IPS-20b (cell line): ENCODE measurements around the gene ISG15.

Source experiments
- H3K27ac ChIP-seq: one replicate; pipeline ENCODE4 v1.5.1; 2013; ENCODE audit warnings: low read length
- H3K27me3 ChIP-seq: 2 replicates; pipeline ENCODE4 v1.6.1; 2013; ENCODE audit warnings: mild to moderate bottlenecking, low read length, inconsistent platforms; ENCODE audit not compliant: insufficient read depth
- H3K36me3 ChIP-seq: 2 replicates; pipeline ENCODE4 v1.6.1; 2013; ENCODE audit warnings: low read depth, mild to moderate bottlenecking, inconsistent platforms, low read length, moderate library complexity; ENCODE audit not compliant: insufficient read depth
- H3K4me1 ChIP-seq: 2 replicates; pipeline ENCODE4 v1.6.1; 2013; ENCODE audit warnings: mild to moderate bottlenecking, control low read depth, inconsistent platforms, low read length, moderate library complexity; ENCODE audit not compliant: insufficient read depth
- H3K4me3 ChIP-seq: 2 replicates; pipeline ENCODE4 v1.5.1; 2013; ENCODE audit warnings: mild to moderate bottlenecking, low read length, inconsistent platforms
- H3K9ac ChIP-seq: 2 replicates; pipeline ENCODE4 v1.6.1; 2013; ENCODE audit warnings: low read depth, mild to moderate bottlenecking, inconsistent platforms, low read length, moderate library complexity
- H3K9me3 ChIP-seq: 2 replicates; pipeline ENCODE4 v1.6.1; 2013; ENCODE audit warnings: mild to moderate bottlenecking, low read depth, low read length, inconsistent platforms; ENCODE audit not compliant: insufficient read depth

The ISG15 gene

DNA sequence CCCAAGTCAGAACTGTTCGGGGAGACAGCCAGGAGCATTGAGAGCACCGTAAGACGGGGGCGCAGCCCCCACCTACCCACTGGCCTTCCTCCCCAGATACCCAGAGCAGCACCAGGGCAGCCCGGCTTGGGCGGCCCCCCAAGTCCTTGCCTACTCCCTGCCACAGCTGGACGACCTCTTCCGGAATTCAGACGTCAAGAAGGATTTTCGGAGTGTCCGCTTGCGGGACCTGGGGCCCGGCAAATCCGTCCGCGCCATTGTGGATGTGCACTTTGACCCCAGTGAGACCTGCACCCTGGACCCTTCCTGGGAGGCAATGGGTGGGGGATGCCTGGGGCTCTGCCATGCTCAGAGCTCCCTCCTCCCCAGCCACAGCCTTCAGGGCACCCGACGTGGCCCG lies 34.1 kb downstream of the ISG15 start:
- H3K27ac ChIP-seq = no peak overlapping the region
- H3K4me1 ChIP-seq = no peaks in the 10 kb centered on the region
- no peaks in the 10 kb centered on the region for H3K27me3 ChIP-seq
- H3K36me3 ChIP-seq = peaks cover 35% of the 10 kb centered on the region
- H3K9ac ChIP-seq = no peak overlapping the region
- no peaks in the 10 kb centered on the region for H3K9me3 ChIP-seq
- H3K4me3 ChIP-seq = no peak overlapping the region

DNA sequence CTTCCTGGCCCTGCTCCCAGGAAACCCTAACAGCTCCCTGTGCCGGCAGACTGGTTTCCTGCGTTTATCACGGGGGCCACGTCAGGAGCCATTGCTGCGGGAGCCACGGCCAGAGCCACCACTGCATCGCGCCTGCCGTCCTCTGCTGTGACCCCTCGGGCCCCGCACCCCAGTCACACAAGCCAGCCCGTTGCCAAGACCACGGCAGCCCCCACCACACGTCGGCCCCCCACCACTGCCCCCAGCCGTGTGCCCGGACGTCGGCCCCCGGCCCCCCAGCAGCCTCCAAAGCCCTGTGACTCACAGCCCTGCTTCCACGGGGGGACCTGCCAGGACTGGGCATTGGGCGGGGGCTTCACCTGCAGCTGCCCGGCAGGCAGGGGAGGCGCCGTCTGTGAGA lies 34.7 kb downstream of the ISG15 start:
- H3K4me3 ChIP-seq = no peak overlapping the region
- no peaks in the 10 kb centered on the region for H3K4me1 ChIP-seq
- H3K9me3 ChIP-seq = no peaks in the 10 kb centered on the region
- no peak overlapping the region for H3K27ac ChIP-seq
- H3K36me3 ChIP-seq = peaks cover 41% of the 10 kb centered on the region
- no peak overlapping the region for H3K9ac ChIP-seq
- no peaks in the 10 kb centered on the region for H3K27me3 ChIP-seq

DNA sequence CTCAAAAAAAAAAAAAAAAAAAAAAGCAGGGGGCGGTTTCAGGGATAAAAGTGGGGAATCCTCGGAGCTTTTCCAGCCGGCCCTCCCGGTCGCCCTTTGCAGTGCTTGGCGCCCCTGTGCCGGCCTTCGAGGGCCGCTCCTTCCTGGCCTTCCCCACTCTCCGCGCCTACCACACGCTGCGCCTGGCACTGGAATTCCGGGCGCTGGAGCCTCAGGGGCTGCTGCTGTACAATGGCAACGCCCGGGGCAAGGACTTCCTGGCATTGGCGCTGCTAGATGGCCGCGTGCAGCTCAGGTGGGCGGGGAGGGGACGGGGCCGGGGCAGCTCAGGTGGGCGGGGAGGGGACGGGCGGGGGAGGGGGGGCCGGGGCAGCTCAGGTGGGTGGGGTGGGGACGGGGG lies 35.5 kb downstream of the ISG15 start:
- no peaks in the 10 kb centered on the region for H3K27me3 ChIP-seq

DNA sequence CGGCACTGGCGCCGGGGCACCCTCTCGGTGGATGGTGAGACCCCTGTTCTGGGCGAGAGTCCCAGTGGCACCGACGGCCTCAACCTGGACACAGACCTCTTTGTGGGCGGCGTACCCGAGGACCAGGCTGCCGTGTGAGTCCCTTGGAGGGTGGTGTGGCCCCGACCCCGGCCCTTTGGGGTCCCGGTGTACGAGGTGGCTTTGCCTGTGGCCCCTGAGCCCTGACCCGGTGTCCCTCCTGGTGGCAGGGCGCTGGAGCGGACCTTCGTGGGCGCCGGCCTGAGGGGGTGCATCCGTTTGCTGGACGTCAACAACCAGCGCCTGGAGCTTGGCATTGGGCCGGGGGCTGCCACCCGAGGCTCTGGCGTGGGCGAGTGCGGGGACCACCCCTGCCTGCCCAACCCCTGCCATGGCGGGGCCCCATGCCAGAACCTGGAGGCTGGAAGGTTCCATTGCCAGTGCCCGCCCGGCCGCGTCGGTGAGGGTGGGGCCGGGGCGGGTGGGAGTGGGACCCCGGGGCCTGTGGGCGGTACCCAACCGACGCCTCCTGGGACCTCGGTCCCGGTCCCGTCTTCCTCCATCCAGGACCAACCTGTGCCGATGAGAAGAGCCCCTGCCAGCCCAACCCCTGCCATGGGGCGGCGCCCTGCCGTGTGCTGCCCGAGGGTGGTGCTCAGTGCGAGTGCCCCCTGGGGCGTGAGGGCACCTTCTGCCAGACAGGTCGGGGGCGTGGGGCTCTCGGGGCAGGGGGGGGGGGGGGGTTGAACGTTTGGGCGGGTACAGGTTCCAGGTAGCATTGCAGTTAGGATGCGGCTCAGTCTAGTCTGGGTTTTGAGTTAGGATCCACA lies 36.2 kb downstream of the ISG15 start:
- no peaks in the 10 kb centered on the region for H3K4me1 ChIP-seq
- no peak overlapping the region for H3K9ac ChIP-seq
- no peak overlapping the region for H3K27ac ChIP-seq
- no peak overlapping the region for H3K4me3 ChIP-seq
- H3K36me3 ChIP-seq = peaks cover 40% of the 10 kb centered on the region
- no peaks in the 10 kb centered on the region for H3K27me3 ChIP-seq
- no peaks in the 10 kb centered on the region for H3K9me3 ChIP-seq

More for the DNA sequence above, 35.5 kb downstream of the ISG15 start:
- no peak overlapping the region for H3K4me3 ChIP-seq
- H3K27ac ChIP-seq = no peak overlapping the region
- peaks cover 39% of the 10 kb centered on the region for H3K36me3 ChIP-seq
- H3K4me1 ChIP-seq = no peaks in the 10 kb centered on the region
- H3K9me3 ChIP-seq = no peaks in the 10 kb centered on the region
- no peak overlapping the region for H3K9ac ChIP-seq

DNA sequence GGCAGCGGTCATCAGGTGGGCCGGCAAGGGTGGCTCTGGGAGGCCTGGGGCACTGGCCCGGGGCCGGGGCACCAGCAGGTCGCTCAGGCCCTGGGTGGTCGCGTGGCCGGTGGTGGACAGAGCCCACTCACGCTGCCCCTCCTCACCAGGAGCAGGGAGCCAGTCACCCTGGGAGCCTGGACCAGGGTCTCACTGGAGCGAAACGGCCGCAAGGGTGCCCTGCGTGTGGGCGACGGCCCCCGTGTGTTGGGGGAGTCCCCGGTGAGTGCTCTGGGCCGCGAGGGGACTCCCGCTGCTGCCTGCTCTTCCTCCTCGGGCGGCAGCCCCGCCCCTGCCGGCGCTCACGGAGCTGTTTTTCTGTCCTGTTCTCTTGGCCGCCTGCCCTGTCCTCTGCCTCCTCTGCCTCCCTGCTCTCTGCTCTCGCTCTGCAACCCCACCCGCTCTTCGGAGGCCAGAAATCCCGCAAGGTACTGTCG lies 37.3 kb downstream of the ISG15 start:
- Histone ChIP-seq H3K27ac (no peak overlapping the region), H3K4me1 (no peaks in the 10 kb centered on the region), H3K9ac (no peak overlapping the region), H3K4me3 (no peak overlapping the region), H3K27me3 (no peaks in the 10 kb centered on the region), H3K9me3 (no peaks in the 10 kb centered on the region), H3K36me3 (peaks cover 39% of the 10 kb centered on the region)

DNA sequence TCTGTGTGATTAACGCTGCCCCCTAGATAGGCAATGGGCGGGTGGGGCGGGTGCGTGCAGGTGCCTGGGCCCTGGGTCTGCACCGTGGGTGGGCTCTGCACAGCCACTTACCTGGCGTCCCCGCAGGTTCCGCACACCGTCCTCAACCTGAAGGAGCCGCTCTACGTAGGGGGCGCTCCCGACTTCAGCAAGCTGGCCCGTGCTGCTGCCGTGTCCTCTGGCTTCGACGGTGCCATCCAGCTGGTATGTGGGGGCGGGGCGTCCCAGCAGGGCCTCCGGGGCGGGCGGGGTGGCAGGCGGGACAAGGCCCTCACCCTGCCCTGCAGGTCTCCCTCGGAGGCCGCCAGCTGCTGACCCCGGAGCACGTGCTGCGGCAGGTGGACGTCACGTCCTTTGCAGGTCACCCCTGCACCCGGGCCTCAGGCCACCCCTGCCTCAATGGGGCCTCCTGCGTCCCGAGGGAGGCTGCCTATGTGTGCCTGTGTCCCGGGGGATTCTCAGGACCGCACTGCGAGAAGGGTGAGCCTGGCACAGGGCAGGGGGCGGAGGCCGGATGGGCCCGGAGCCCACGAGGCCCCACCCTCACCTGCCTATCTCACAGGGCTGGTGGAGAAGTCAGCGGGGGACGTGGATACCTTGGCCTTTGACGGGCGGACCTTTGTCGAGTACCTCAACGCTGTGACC lies 38.0 kb downstream of the ISG15 start:
- no peak overlapping the region for H3K27ac ChIP-seq
- no peak overlapping the region for H3K9ac ChIP-seq
- no peaks in the 10 kb centered on the region for H3K9me3 ChIP-seq
- peaks cover 39% of the 10 kb centered on the region for H3K36me3 ChIP-seq
- no peaks in the 10 kb centered on the region for H3K27me3 ChIP-seq
- H3K4me1 ChIP-seq = no peaks in the 10 kb centered on the region
- no peak overlapping the region for H3K4me3 ChIP-seq

DNA sequence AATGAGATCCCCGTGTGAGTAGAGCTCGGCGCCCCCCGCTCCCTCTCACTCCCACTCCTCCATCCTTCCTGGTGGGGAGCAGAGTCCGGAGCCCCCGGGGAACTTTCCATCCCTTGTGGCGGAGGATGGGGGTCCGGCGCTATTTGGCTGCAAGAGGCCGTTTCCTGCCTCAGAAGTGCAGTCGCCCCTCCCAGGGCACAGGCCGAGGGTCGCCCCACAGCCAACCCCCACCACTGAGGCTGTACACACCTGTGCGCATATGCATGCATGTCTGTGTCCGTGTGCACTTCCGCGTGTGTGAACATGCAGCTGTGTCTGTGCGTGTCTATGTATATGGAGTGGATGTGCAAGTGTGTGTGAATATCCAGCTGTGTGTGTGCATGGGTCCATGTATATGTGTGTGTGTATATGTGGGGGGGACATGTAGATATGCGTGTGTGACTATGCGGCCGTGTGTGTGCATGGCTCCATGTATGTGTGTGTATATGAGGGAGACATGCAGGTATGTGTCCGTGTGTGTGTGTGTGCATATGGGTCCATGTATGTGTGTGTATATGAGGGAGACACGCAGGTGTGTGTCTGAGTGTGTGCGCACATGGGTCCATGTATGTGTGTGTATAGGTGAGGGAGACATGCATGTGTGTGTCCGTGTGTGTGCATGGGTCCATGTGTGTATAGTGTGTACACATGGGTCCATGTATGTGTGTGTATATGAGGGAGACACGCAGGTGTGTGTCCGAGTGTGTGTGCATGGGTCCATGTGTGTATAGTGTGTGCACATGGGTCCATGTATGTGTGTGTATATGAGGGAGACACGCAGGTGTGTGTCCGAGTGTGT lies 38.9 kb downstream of the ISG15 start:
- Histone ChIP-seq H3K36me3 (peaks cover 35% of the 10 kb centered on the region), H3K4me1 (no peaks in the 10 kb centered on the region), H3K9me3 (no peaks in the 10 kb centered on the region), H3K27ac (no peak overlapping the region), H3K27me3 (0 out of 2 replicates have a peak, but pooled peaks cover 3% of the 10 kb centered on the region), H3K9ac (no peak overlapping the region), H3K4me3 (no peak overlapping the region)

DNA sequence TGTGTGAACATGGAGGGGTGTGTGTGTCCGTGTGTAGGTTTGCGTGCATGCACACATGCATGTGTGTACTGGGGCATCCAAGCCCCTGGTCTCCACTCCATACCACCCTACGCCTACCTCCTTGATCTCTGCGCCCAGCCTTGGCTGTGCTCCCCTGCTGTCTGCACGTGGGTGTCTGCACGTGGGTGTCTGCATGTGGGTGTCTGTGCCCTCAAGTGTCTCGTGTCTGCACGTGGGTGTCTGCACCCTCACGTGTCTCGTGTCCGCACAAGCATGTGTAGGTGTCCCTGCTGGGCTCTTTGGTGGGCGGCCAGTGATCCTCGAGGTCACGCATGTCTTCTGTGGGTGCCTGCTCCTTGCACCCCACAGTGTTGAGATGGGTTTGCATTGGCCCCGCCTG lies 39.7 kb downstream of the ISG15 start:
- Histone ChIP-seq H3K9me3 (no peaks in the 10 kb centered on the region), H3K9ac (no peak overlapping the region), H3K27me3 (peaks cover 11% of the 10 kb centered on the region), H3K36me3 (peaks cover 31% of the 10 kb centered on the region), H3K27ac (no peak overlapping the region), H3K4me3 (no peak overlapping the region), H3K4me1 (no peaks in the 10 kb centered on the region)

DNA sequence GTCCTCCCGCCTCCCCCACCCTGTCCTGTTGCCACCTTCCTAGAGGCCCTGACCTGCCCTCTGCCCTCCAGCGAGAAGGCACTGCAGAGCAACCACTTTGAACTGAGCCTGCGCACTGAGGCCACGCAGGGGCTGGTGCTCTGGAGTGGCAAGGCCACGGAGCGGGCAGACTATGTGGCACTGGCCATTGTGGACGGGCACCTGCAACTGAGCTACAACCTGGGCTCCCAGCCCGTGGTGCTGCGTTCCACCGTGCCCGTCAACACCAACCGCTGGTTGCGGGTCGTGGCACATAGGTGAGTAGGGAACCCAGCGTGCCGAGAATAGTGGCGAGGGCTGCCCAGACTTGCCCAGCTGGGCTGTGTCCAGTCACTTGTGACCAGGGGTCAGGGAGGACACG lies 40.4 kb downstream of the ISG15 start:
- H3K36me3 ChIP-seq = peaks cover 31% of the 10 kb centered on the region

DNA sequence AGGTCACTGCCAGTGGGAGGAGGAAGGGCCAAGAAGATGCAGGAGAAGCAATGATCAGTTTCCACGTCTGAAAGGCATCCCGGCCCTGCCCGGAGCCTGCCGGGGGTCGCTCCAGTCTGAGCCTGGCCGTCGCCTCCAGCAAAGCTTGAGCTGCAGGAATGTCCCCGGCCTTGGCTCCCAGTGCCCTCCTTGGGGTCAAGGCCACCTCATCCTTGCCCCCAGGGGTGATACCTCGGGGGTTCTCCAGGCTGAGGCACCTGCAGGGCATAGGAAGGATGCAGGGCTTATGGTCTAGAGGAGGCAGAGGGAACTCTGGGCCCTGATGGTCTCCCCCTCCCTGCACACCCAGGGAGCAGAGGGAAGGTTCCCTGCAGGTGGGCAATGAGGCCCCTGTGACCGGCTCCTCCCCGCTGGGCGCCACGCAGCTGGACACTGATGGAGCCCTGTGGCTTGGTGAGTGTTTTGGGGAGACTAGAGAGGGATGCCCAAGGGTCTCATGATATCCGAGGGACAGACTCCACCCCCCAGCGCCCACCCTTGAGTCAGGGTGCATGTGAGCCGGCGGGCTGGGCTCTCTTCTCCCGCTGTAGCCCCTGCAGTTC lies 40.9 kb downstream of the ISG15 start:
- Histone ChIP-seq H3K4me1 (no peaks in the 10 kb centered on the region), H3K9ac (no peak overlapping the region), H3K9me3 (no peaks in the 10 kb centered on the region), H3K27me3 (peaks cover 22% of the 10 kb centered on the region), H3K4me3 (no peak overlapping the region), H3K27ac (no peak overlapping the region), H3K36me3 (peaks cover 31% of the 10 kb centered on the region)

More for the DNA sequence above, 40.4 kb downstream of the ISG15 start:
- H3K4me3 ChIP-seq = no peak overlapping the region
- H3K27ac ChIP-seq = no peak overlapping the region
- H3K9me3 ChIP-seq = no peaks in the 10 kb centered on the region
- H3K9ac ChIP-seq = no peak overlapping the region
- H3K27me3 ChIP-seq = peaks cover 18% of the 10 kb centered on the region
- H3K4me1 ChIP-seq = no peaks in the 10 kb centered on the region

DNA sequence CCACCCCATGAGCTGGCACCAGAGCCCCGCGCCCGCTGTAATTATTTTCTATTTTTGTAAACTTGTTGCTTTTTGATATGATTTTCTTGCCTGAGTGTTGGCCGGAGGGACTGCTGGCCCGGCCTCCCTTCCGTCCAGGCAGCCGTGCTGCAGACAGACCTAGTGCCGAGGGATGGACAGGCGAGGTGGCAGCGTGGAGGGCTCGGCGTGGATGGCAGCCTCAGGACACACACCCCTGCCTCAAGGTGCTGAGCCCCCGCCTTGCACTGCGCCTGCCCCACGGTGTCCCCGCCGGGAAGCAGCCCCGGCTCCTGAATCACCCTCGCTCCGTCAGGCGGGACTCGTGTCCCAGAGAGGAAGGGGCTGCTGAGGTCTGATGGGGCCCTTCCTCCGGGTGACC lies 41.7 kb downstream of the ISG15 start:
- no peak overlapping the region for H3K9ac ChIP-seq
- no peak overlapping the region for H3K4me3 ChIP-seq
- H3K27me3 ChIP-seq = peaks cover 26% of the 10 kb centered on the region
- no peaks in the 10 kb centered on the region for H3K9me3 ChIP-seq
- H3K36me3 ChIP-seq = peaks cover 31% of the 10 kb centered on the region
- H3K27ac ChIP-seq = no peak overlapping the region
- H3K4me1 ChIP-seq = no peaks in the 10 kb centered on the region
